ENCODE measurements around the gene ZC3H7A. TPM values are rescaled to one million over a fixed set of nuclear protein-coding genes. Genes with fewer than 3 reads are reported as not detected.

Gene ZC3H7A
- total and polyA plus RNA-seq, 2 donors (not counting 1 experiment from before 2014, with no cell fraction given): 48.9 to 52.8 TPM

DNA sequence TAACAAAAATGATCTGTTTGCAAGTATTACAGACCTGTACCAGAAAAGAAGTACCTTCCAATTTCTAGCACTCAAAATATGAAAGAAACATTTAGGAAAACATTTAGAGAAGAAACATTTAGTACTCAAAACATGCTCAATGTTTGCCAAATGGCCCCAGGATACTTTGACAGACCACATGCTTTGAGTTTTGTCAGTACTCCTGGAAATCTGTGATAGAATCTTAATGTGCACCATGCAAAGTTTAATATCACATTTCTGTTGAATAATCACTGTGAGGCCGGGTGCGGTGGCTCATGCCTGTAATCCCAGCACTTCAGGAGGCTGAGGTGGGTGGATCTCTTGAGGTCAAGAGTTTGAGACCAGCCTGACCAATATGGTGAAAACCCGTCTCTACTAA lies 8.5 kb upstream of the ZC3H7A start:
- peaks cover 6% of the 10 kb centered on the region for H3K4me1 ChIP-seq (ENCODE audit: control insufficient read depth, extremely low read depth, insufficient read depth, low read length)
- H3K9ac ChIP-seq (ENCODE audit: insufficient read depth, low read length): no peak overlapping the region
- H3K4me3 ChIP-seq (replicated peaks in 1 of 4; ENCODE audit: control extremely low read depth in 1 of 4, insufficient read depth in 1 of 4, low read depth in 3 of 4, low read length in 4 of 4): no peak overlapping the region
- no peaks in the 10 kb centered on the region for H4K20me1 ChIP-seq (ENCODE audit: control insufficient read depth, extremely low read depth, insufficient read depth, low read length)
- H2AFZ ChIP-seq (ENCODE audit: low read length): no peak overlapping the region
- DNase-seq (ENCODE audit: low read depth in 2 of 2): no peak
- no peaks in the 10 kb centered on the region for H3K79me2 ChIP-seq (ENCODE audit: control insufficient read depth, insufficient read depth, low read length)
- no peaks in the 10 kb centered on the region for H3K27me3 ChIP-seq (ENCODE audit: control insufficient read depth, insufficient read depth, low read length)
- TF ChIP-seq EZH2 (IDR thresholded peaks at IDR 0.05; ENCODE audit: low read length, missing control alignments) (no peak), CTCF (conservative IDR thresholded peaks at IDR 0.05 in 1 of 2, IDR thresholded peaks at IDR 0.05 in 1 of 2; ENCODE audit: low read depth in 1 of 2, low read length in 2 of 2) (no peak)
- H3K36me3 ChIP-seq (ENCODE audit: control insufficient read depth, insufficient read depth, low read length): no peaks in the 10 kb centered on the region
- no peaks in the 10 kb centered on the region for H3K9me3 ChIP-seq (ENCODE audit: control insufficient read depth, insufficient read depth, low read depth, low read length)
- no peak overlapping the region for H3K4me2 ChIP-seq (ENCODE audit: extremely low read depth, insufficient read depth, low read length)
- no peak overlapping the region for H3K27ac ChIP-seq (ENCODE audit: insufficient read depth, low read length)

DNA sequence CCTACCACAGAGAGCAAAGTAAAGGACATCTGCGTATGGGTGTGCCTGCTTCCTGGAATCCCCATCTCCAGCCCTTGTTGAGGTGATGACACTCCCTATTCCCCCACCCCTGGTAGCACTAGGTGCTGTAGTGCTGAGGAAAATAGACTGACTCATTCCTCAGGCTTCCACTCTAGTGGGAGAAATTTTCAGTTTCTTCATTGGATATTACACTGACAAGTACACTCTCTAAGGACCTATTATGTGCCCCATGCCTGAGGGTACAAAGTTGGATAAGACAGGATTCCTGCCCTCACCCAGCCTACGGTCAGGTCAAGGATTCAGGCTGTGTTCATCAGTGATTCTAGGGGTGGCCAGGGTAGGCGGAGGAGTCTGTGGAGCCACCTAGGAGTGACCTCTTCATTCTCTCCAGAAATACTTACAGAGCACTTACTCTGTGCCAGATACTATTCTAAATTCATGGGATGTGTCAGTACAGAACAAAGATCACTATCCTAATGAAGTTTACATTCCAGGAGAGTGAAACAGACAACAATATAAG lies 4.5 kb upstream of the ZC3H7A start:
- Histone ChIP-seq H3K27me3 (ENCODE audit: control insufficient read depth, insufficient read depth, low read length) (no peaks in the 10 kb centered on the region), H3K4me3 (replicated peaks in 1 of 4; ENCODE audit: control extremely low read depth in 1 of 4, insufficient read depth in 1 of 4, low read depth in 3 of 4, low read length in 4 of 4) (no peak overlapping the region), H4K20me1 (ENCODE audit: control insufficient read depth, extremely low read depth, insufficient read depth, low read length) (no peaks in the 10 kb centered on the region), H3K4me1 (ENCODE audit: control insufficient read depth, extremely low read depth, insufficient read depth, low read length) (peaks cover 6% of the 10 kb centered on the region), H3K79me2 (ENCODE audit: control insufficient read depth, insufficient read depth, low read length) (peaks cover 19% of the 10 kb centered on the region), H3K27ac (ENCODE audit: insufficient read depth, low read length) (no peak overlapping the region), H3K9me3 (ENCODE audit: control insufficient read depth, insufficient read depth, low read depth, low read length) (no peaks in the 10 kb centered on the region), H2AFZ (ENCODE audit: low read length) (no peak overlapping the region), H3K4me2 (ENCODE audit: extremely low read depth, insufficient read depth, low read length) (no peak overlapping the region), H3K9ac (ENCODE audit: insufficient read depth, low read length) (no peak overlapping the region), H3K36me3 (ENCODE audit: control insufficient read depth, insufficient read depth, low read length) (no peaks in the 10 kb centered on the region)
- DNase-seq (ENCODE audit: low read depth in 2 of 2): peak in 1 of 2 donors; percentile 61
- TF ChIP-seq EZH2 (IDR thresholded peaks at IDR 0.05; ENCODE audit: low read length, missing control alignments) (no peak), CTCF (conservative IDR thresholded peaks at IDR 0.05 in 1 of 2, IDR thresholded peaks at IDR 0.05 in 1 of 2; ENCODE audit: low read depth in 1 of 2, low read length in 2 of 2) (no peak)

GRCh38 chr16:11800382-11800718 lies 3.3 kb upstream of the ZC3H7A start:
- Histone ChIP-seq H3K4me3 (replicated peaks in 1 of 4; ENCODE audit: control extremely low read depth in 1 of 4, insufficient read depth in 1 of 4, low read depth in 3 of 4, low read length in 4 of 4) (no peak overlapping the region), H3K9ac (ENCODE audit: insufficient read depth, low read length) (no peak overlapping the region), H3K36me3 (ENCODE audit: control insufficient read depth, insufficient read depth, low read length) (no peaks in the 10 kb centered on the region), H3K27ac (ENCODE audit: insufficient read depth, low read length) (no peak overlapping the region), H3K4me2 (ENCODE audit: extremely low read depth, insufficient read depth, low read length) (no peak overlapping the region), H3K4me1 (ENCODE audit: control insufficient read depth, extremely low read depth, insufficient read depth, low read length) (peaks cover 6% of the 10 kb centered on the region), H2AFZ (ENCODE audit: low read length) (no peak overlapping the region), H3K79me2 (ENCODE audit: control insufficient read depth, insufficient read depth, low read length) (peaks cover 31% of the 10 kb centered on the region), H3K9me3 (ENCODE audit: control insufficient read depth, insufficient read depth, low read depth, low read length) (no peaks in the 10 kb centered on the region), H3K27me3 (ENCODE audit: control insufficient read depth, insufficient read depth, low read length) (no peaks in the 10 kb centered on the region), H4K20me1 (ENCODE audit: control insufficient read depth, extremely low read depth, insufficient read depth, low read length) (no peaks in the 10 kb centered on the region)
- TF ChIP-seq CTCF (conservative IDR thresholded peaks at IDR 0.05 in 1 of 2, IDR thresholded peaks at IDR 0.05 in 1 of 2; ENCODE audit: low read depth in 1 of 2, low read length in 2 of 2) (no peak), EZH2 (IDR thresholded peaks at IDR 0.05; ENCODE audit: low read length, missing control alignments) (no peak)
- no peak for DNase-seq (ENCODE audit: low read depth in 2 of 2)
